Type B pancreatic cell (in vitro differentiated cells): ENCODE results near the gene DHRS7B. TPM values are rescaled to one million over a fixed set of nuclear protein-coding genes. Genes with fewer than 3 reads are reported as not detected.

Experiments used
- DNase-seq: peaks from one replicate; pipeline ENCODE4 v3.0.0; 2021; ENCODE audit warnings: mixed read lengths; ENCODE audit not compliant: unreplicated experiment; ENCODE audit errors: extremely low spot score
- H3K27ac Mint-ChIP-seq: 2 replicates; pipeline ENCODE4 v1.8.0; 2021; ENCODE audit warnings: mild to moderate bottlenecking, mixed read lengths
- H3K27me3 Mint-ChIP-seq: 2 replicates; pipeline ENCODE4 v1.8.0; 2021; ENCODE audit warnings: mixed read lengths
- H3K36me3 Mint-ChIP-seq: 2 replicates; pipeline ENCODE4 v1.8.0; 2021; ENCODE audit warnings: mixed read lengths
- H3K4me1 Mint-ChIP-seq: one replicate; pipeline ENCODE4 v1.8.0; 2021; ENCODE audit warnings: mixed read lengths; ENCODE audit not compliant: unreplicated experiment
- H3K4me3 Mint-ChIP-seq: 2 replicates; pipeline ENCODE4 v1.8.0; 2021; ENCODE audit warnings: mild to moderate bottlenecking, mixed read lengths
- H3K9me3 Mint-ChIP-seq: 2 replicates; pipeline ENCODE4 v1.8.0; 2021; ENCODE audit warnings: mixed read lengths
- total RNA-seq: library from RNA; stranded (reverse); gene quantifications from 2 replicates; pipeline ENCODE4 v1.2.1, GENCODE V29; 2021; ENCODE audit warnings: low replicate concordance
- TF ChIP-seq, protein P1 (sequence below): fragments of 200-600 bp; sonication (generic); conservative IDR thresholded peaks from 2 replicates; pipeline ENCODE4 v1.5.0; 2021; ENCODE audit warnings: antibody characterized with exemption, mild to moderate bottlenecking

The DHRS7B gene
- total RNA-seq, 1 donor from 2014 or later = 17.5 TPM

DNA sequence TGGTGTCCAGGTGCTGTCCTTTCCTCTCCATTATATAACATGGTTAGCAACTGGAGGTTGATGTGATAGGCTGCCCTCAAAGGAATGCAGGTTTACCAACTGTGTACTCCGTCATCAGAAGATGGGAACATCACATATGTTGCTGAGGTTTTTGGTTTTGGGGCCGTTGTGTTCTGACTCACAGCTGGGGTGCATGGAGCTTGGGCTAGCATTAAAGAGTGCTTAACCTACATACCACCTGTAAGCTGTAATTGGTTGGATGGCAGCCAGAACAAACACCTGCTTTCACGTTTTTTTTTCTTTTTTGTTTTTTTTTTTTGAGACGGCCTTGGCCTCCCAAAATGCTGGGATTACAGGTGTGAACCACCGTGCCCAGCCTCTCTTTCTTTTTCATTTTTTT, 66.3 kb downstream of the DHRS7B start:
- DNase-seq = no peak
- Mint-ChIP-seq H3K36me3 (peaks cover 21% of the 10 kb centered on the region), H3K27me3 (no peaks in the 10 kb centered on the region), H3K4me1 (peaks cover 10% of the 10 kb centered on the region), H3K9me3 (no peaks in the 10 kb centered on the region), H3K4me3 (no peak overlapping the region), H3K27ac (no peak overlapping the region)
- TF ChIP-seq, protein P1, sequence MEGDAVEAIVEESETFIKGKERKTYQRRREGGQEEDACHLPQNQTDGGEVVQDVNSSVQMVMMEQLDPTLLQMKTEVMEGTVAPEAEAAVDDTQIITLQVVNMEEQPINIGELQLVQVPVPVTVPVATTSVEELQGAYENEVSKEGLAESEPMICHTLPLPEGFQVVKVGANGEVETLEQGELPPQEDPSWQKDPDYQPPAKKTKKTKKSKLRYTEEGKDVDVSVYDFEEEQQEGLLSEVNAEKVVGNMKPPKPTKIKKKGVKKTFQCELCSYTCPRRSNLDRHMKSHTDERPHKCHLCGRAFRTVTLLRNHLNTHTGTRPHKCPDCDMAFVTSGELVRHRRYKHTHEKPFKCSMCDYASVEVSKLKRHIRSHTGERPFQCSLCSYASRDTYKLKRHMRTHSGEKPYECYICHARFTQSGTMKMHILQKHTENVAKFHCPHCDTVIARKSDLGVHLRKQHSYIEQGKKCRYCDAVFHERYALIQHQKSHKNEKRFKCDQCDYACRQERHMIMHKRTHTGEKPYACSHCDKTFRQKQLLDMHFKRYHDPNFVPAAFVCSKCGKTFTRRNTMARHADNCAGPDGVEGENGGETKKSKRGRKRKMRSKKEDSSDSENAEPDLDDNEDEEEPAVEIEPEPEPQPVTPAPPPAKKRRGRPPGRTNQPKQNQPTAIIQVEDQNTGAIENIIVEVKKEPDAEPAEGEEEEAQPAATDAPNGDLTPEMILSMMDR = no peak

DNA sequence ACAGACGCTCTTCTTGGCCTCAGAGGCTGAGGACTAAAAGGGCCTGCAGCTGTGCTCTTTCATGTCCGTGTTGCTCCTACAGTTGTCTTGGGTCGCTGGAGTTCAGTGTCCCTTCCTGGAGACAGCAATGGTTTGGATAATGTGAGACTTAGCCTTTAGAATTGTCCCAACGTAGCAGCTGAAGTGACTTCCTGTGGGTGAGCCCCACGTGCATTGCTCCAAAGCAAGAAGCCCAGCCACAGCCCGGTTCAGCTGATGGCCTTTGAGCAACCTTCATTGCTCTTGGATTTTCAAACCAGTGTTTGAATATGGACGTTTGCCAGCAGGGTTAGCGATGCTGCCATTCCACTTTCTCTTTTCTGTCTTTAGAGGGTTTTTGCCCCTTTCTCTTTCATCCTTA, 67.5 kb downstream of the DHRS7B start:
- DNase-seq = no peak
- TF ChIP-seq, protein P1 = no peak
- peaks cover 10% of the 10 kb centered on the region for H3K4me1 Mint-ChIP-seq
- H3K27ac Mint-ChIP-seq = no peak overlapping the region
- no peaks in the 10 kb centered on the region for H3K27me3 Mint-ChIP-seq
- H3K9me3 Mint-ChIP-seq = no peaks in the 10 kb centered on the region
- peaks cover 29% of the 10 kb centered on the region for H3K36me3 Mint-ChIP-seq
- no peak overlapping the region for H3K4me3 Mint-ChIP-seq

DNA sequence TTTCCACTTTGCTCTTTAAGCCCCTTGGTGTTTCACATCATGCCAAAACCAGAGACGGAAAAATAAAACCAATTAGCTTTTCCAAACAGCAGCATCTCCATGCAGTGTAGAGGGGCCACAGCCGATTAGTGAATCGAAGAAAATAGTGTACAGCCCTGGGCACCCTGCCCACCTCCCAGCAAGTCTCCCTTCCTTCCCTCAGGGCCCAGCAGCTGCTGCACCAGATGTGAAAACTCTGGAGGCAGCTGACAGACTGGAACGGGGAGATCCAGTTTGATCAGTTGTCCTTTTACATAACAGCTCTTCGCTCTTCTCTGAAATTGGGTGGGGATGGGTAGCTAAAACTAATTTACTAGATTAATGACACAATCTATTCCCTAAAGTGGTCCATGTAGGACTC, 67.9 kb downstream of the DHRS7B start:
- no peaks in the 10 kb centered on the region for H3K9me3 Mint-ChIP-seq
- no peak overlapping the region for H3K4me3 Mint-ChIP-seq
- TF ChIP-seq, protein P1 = no peak
- H3K27ac Mint-ChIP-seq = no peak overlapping the region
- no peak for DNase-seq
- no peaks in the 10 kb centered on the region for H3K27me3 Mint-ChIP-seq
- peaks cover 10% of the 10 kb centered on the region for H3K4me1 Mint-ChIP-seq
- peaks cover 29% of the 10 kb centered on the region for H3K36me3 Mint-ChIP-seq

DNA sequence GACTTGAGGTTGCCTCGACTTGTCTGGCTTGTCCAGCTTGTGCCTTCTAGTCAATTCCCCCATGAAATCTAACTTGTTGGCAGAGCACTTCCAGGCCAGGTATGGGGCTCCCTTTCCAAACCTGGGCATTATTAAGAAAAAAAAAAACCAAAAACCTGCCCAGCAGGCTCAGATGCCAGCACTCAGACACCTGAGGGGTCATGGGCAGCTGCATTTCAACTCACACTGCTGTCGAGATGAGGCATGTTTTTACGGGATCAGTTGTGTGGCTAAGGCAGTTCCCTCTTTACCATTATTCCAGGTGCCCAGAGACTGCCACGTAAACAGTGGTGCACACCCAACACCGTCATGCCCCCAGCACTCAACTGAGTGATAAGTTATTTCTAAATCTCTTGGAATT, 69.4 kb downstream of the DHRS7B start:
- TF ChIP-seq, protein P1 = no peak
- no peak overlapping the region for H3K4me3 Mint-ChIP-seq

DNA sequence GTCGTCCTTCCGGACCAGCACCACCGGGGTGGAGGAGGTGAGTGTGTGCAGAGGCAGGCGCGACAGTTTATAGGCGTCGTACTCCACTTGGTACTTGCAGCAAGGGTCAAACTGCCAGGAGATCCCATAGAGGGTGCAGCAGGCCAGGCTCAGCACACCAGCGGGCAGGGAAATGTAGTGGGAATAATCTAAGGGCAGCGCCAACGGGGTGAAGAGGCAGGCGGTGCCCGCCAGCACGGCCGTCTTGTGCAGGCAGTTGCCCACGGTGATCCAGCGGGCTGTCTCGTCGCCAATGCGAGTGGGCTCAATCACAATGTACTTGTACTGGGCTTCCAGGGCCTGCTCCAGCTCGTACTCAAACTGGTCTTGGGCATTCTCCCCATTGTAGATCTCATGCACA, 71.6 kb downstream of the DHRS7B start:
- no peak overlapping the region for H3K4me3 Mint-ChIP-seq
- H3K36me3 Mint-ChIP-seq = peaks cover 27% of the 10 kb centered on the region
- no peak for DNase-seq
- H3K4me1 Mint-ChIP-seq = peaks cover 20% of the 10 kb centered on the region
- H3K27me3 Mint-ChIP-seq = no peaks in the 10 kb centered on the region
- TF ChIP-seq, protein P1 = no peak
- no peak overlapping the region for H3K27ac Mint-ChIP-seq
- H3K9me3 Mint-ChIP-seq = no peaks in the 10 kb centered on the region

More for the DNA sequence above, 69.4 kb downstream of the DHRS7B start:
- no peak for DNase-seq
- Mint-ChIP-seq H3K4me1 (peaks cover 19% of the 10 kb centered on the region), H3K36me3 (peaks cover 28% of the 10 kb centered on the region), H3K27me3 (no peaks in the 10 kb centered on the region), H3K9me3 (no peaks in the 10 kb centered on the region), H3K27ac (no peak overlapping the region)

DNA sequence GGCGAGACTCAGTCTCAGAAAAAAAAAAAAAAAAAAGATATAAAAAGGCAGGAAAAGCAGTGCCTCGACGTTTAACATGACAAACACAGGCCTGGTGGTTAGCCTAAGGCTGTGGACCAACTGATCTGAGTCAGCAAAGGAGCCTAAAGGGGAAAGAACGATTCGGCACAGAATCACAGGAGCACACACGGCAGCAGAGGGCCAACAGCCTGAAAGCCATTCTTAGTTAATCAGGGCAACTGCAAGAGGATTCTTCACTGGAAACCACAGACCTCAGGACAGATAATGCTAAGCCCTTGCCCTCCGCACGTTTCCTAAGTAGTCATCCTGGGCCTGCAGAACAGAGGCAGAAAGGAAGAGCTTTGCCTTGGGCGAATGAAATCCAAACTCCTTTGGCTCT, 72.5 kb downstream of the DHRS7B start:
- H3K27me3 Mint-ChIP-seq = no peaks in the 10 kb centered on the region
- no peak overlapping the region for H3K4me3 Mint-ChIP-seq
- no peaks in the 10 kb centered on the region for H3K9me3 Mint-ChIP-seq
- H3K36me3 Mint-ChIP-seq = peaks cover 24% of the 10 kb centered on the region
- no peak overlapping the region for H3K27ac Mint-ChIP-seq
- no peak for DNase-seq
- H3K4me1 Mint-ChIP-seq = peaks cover 16% of the 10 kb centered on the region
- TF ChIP-seq, protein P1 = no peak
